CD4-positive, alpha-beta T cell (primary cell): ENCODE measurements around the gene ZNF552. TPM values are rescaled to one million over a fixed set of nuclear protein-coding genes. Genes with fewer than 3 reads are reported as not detected.
"Not testable (repeated sequence)": the region's sequence is repeated elsewhere in the genome, so short reads cannot be mapped to it uniquely, and the experiment has no call there.

Experiments
- ATAC-seq: fragments of 200-7000 bp; cut with Tn5 transposase; one replicate; pipeline ENCODE4 v1.10.0; 2022; ENCODE audit warnings: mild to moderate bottlenecking; ENCODE audit not compliant: poor library complexity
- CTCF ChIA-PET: fragments of 350-600 bp; sonication (Branson Sonifier 250); formaldehyde crosslinking; loops from one replicate; lab custom pipeline; 2021; ENCODE audit warnings: antibody characterized with exemption, inconsistent platforms; lab: Charles Lee
- POLR2A ChIA-PET: fragments of 350-600 bp; sonication (Branson Sonifier 250); formaldehyde crosslinking; loops from one replicate; lab custom pipeline; 2021; ENCODE audit warnings: antibody characterized with exemption, inconsistent platforms; lab: Charles Lee
- DNase-seq, 14 experiments: peaks; one replicate each; pipeline ENCODE4 v3.0.0-alpha.2; 2013 to 2020; ENCODE audit warnings: mixed read lengths in 2 of 14
- H3K27ac ChIP-seq, 2 donors: one replicate each; pipeline versions ENCODE4 v1.5.1 to v1.7.0; 2013; ENCODE audit warnings: low read length in 2 of 2, low read depth in 1 of 2, mild to moderate bottlenecking in 1 of 2
- H3K27me3 ChIP-seq, 2 experiments: 1 replicate in 1 of 2; 2 replicates in 1 of 2; pipeline versions ENCODE4 v1.6.1 to v1.7.0; 2013; ENCODE audit warnings: low read length in 2 of 2, control low read depth in 1 of 2, mild to moderate bottlenecking in 1 of 2, moderate library complexity in 1 of 2; ENCODE audit not compliant: insufficient read depth in 2 of 2, control insufficient read depth in 1 of 2
- H3K36me3 ChIP-seq: one replicate; pipeline ENCODE4 v1.6.1; 2013; ENCODE audit warnings: low read length, control low read depth; ENCODE audit not compliant: insufficient read depth
- H3K4me1 ChIP-seq: one replicate; pipeline ENCODE4 v1.6.1; 2013; ENCODE audit warnings: low read length, control low read depth; ENCODE audit not compliant: insufficient read depth
- H3K4me3 ChIP-seq: one replicate; pipeline ENCODE4 v1.5.1; 2013; ENCODE audit warnings: mild to moderate bottlenecking, low read length, moderate library complexity
- H3K9me3 ChIP-seq, 2 experiments: 1 replicate in 1 of 2; 2 replicates in 1 of 2; pipeline versions ENCODE4 v1.6.1 to v1.7.0; 2013; ENCODE audit warnings: low read length in 2 of 2, mild to moderate bottlenecking in 2 of 2, control low read depth in 1 of 2, moderate library complexity in 1 of 2; ENCODE audit not compliant: control insufficient read depth in 1 of 2, insufficient read depth in 1 of 2
- H3K27ac Mint-ChIP-seq: one replicate; pipeline ENCODE4 v1.8.0; 2020; ENCODE audit warnings: mixed read lengths
- H3K27me3 Mint-ChIP-seq: one replicate; pipeline ENCODE4 v1.8.0; 2021; ENCODE audit warnings: mixed read lengths
- H3K36me3 Mint-ChIP-seq: one replicate; pipeline ENCODE4 v1.8.0; 2021; ENCODE audit warnings: low read depth, mixed read lengths
- H3K4me1 Mint-ChIP-seq: one replicate; pipeline ENCODE4 v1.8.0; 2021; ENCODE audit warnings: low read depth, mixed read lengths
- H3K4me3 Mint-ChIP-seq: one replicate; pipeline ENCODE4 v1.8.0; 2020; ENCODE audit warnings: mild to moderate bottlenecking, mixed read lengths
- H3K9me3 Mint-ChIP-seq: one replicate; pipeline ENCODE4 v1.8.0; 2020; ENCODE audit warnings: mixed read lengths
- intact Hi-C, 2 experiments: fragments of 100-400 bp; cut with DNase I in 1 of 2; cut with micrococcal nuclease in 1 of 2; formaldehyde crosslinking; loops; one replicate each; pipeline versions ENCODE4 v1.15.1 to v1.9.0; 2023 to 2025; cut with DNase I, micrococcal nuclease
- total RNA-seq, 174 experiments: library from RNA in 2 of 174; stranded (reverse) in 2 of 174; gene quantifications; one replicate each; pipeline ENCODE4 v1.2.3 and lab custom pipeline; 2021 to 2026
- TF ChIP-seq, protein P1 (sequence below): fragments of 200-600 bp; IDR thresholded peaks from one replicate; pipeline ENCODE4 v1.8.0; 2022; ENCODE audit warnings: antibody characterized with exemption, mild to moderate bottlenecking

ZNF552 gene
- total RNA-seq, 2 experiments from 2014 or later: 22.2 to 22.3 TPM

DNA sequence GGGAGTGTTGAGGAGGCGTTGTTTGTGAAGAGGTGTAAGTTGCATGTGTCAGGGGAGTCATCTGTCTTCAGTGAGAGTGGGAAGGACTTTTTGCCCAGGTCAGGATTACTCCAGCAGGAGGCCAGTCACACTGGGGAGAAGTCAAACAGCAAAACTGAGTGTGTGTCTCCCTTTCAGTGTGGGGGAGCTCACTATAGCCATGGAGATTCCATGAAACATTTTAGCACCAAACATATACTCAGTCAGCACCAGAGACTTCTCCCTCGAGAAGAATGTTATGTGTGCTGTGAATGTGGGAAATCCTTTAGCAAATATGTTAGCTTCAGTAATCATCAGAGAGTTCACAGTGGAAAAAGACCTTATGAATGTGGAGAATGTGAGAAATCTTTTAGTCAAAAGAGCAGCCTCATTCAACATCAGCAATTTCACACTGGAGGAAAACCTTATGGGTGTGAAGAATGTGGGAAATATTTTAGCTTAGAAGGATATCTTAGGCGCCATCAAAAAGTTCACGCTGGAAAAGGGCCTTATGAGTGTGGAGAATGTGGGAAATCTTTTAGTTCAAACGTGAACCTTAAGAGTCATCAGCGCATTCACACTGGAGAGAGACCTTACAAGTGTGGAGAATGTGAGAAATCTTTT, 26.5 kb upstream of the ZNF552 start:
- H3K27me3 Mint-ChIP-seq: no peaks in the 10 kb centered on the region
- peaks cover 25% of the 10 kb centered on the region for H3K36me3 ChIP-seq
- CTCF ChIA-PET: no interaction called here

DNA sequence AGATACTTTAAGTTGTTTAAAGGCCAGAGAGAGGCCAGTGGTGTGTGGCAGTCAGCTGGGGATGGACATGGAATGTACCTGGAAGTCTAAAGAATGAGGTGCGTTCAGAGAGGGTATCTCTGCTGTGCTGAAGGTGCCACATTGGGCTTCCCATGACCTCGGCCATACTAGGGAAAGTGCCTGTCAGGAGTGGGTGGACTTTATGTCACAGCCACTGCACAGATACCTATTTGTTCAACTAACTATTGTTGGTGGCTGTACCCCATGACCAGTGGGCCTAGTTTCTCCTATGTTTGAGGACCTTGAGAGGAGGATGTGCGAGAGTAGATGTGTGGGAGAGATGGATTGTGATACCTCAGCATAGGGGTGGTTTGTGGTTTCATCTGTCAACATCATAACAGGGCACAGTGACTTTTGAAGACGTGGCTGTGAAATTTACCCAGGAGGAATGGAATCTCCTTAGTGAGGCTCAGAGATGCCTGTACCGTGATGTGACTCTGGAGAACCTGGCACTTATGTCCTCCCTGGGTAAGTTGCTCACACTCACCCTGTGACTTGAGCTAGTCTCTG, 24.0 kb upstream of the ZNF552 start:
- H3K27me3 ChIP-seq, CTCF ChIA-PET, POLR2A ChIA-PET, intact Hi-C loops, H3K27me3 Mint-ChIP-seq, H3K4me1 ChIP-seq, H3K9me3 ChIP-seq, H3K27ac ChIP-seq, H3K4me3 ChIP-seq, H3K4me3 Mint-ChIP-seq, H3K9me3 Mint-ChIP-seq, DNase-seq: not testable (repeated sequence)
- Mint-ChIP-seq H3K27ac (peak overlapping the region; percentile 36), H3K36me3 (peaks cover 54% of the 10 kb centered on the region), H3K4me1 (peaks cover 13% of the 10 kb centered on the region)
- peak; percentile 75 for ATAC-seq
- H3K36me3 ChIP-seq: peaks cover 21% of the 10 kb centered on the region

More for the DNA sequence above, 26.5 kb upstream of the ZNF552 start:
- Histone ChIP-seq H3K27me3 (no peaks in the 10 kb centered on the region), H3K4me3 (no peak overlapping the region), H3K4me1 (no peaks in the 10 kb centered on the region), H3K9me3 (no peaks in the 10 kb centered on the region), H3K27ac (no peak overlapping the region)
- Mint-ChIP-seq H3K36me3 (peaks cover 62% of the 10 kb centered on the region), H3K9me3 (no peaks in the 10 kb centered on the region), H3K4me3 (no peak overlapping the region), H3K27ac (no peak overlapping the region), H3K4me1 (peaks cover 17% of the 10 kb centered on the region)
- DNase-seq (no peak), ATAC-seq (no peak)
- POLR2A ChIA-PET: no interaction called here
- TF ChIP-seq, protein P1, sequence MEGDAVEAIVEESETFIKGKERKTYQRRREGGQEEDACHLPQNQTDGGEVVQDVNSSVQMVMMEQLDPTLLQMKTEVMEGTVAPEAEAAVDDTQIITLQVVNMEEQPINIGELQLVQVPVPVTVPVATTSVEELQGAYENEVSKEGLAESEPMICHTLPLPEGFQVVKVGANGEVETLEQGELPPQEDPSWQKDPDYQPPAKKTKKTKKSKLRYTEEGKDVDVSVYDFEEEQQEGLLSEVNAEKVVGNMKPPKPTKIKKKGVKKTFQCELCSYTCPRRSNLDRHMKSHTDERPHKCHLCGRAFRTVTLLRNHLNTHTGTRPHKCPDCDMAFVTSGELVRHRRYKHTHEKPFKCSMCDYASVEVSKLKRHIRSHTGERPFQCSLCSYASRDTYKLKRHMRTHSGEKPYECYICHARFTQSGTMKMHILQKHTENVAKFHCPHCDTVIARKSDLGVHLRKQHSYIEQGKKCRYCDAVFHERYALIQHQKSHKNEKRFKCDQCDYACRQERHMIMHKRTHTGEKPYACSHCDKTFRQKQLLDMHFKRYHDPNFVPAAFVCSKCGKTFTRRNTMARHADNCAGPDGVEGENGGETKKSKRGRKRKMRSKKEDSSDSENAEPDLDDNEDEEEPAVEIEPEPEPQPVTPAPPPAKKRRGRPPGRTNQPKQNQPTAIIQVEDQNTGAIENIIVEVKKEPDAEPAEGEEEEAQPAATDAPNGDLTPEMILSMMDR: no peak
- intact Hi-C loops: no loop called here

DNA sequence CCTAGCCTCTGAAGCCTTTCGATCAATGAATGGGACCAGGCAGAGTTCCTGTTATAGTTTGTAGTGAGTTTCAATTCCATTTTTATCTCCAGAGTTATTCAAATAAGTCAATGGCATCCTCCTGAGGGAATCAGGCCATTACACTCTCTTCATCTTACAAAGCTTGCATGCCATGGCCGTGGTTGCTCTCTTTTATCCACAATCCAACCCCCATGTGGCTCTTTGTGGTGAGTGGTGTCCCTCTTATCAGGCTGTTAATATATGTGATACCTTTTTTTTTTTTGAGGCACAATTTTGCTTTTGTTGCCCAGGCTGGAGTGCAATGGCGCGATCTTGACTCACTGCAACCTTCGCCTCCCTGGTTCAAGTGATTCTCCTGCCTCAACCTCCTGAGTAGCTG, 22.3 kb upstream of the ZNF552 start:
- H3K27ac Mint-ChIP-seq, H3K4me1 ChIP-seq, H3K4me3 ChIP-seq, DNase-seq, H3K27ac ChIP-seq, H3K9me3 Mint-ChIP-seq, H3K4me3 Mint-ChIP-seq, POLR2A ChIA-PET, H3K27me3 ChIP-seq, H3K9me3 ChIP-seq, intact Hi-C loops, CTCF ChIA-PET, H3K27me3 Mint-ChIP-seq, ATAC-seq: not testable (repeated sequence)
- peaks cover 45% of the 10 kb centered on the region for H3K36me3 Mint-ChIP-seq
- peaks cover 17% of the 10 kb centered on the region for H3K36me3 ChIP-seq
- H3K4me1 Mint-ChIP-seq: peaks cover 13% of the 10 kb centered on the region

DNA sequence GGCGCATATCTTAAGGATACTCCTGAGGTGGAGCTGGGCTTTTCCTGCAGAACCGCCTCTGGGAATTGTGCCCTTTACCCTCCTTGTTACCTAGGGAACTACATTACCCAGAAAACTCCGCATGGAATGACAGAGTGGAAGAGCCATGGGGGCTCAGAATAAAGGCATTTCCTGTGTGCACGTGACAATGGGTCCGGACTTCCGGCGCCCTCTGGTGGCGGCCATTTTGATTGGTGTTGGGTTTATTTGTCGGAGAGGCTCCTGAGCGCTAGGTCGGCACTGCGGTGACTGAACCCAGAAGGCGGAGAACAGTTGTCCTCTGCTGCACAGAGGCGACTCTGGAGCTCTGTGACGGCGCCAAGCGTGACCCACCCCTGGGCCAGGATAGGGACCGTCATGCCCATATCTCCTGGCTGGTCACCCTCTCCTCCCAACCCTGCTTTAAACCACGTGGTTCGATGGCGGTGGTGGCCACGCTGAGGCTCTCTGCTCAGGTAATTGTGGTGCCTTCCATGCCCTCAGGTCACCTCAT, 15.4 kb upstream of the ZNF552 start, which contains the start of gene ZNF587B:
Gene ZNF587B, plus strand, starts transcription at position 229 of the 532 bp plus-strand sequence. Its CDS starts 230 bp downstream, at position 459.
- POLR2A ChIA-PET: no interaction called here
- peak; percentile 58 for ATAC-seq
- peak in 10 of 14 experiments; percentile 21 to 56 (median 32) for DNase-seq

More for the DNA sequence above, 15.4 kb upstream of the ZNF552 start, which contains the start of gene ZNF587B:
- CTCF ChIA-PET: no interaction called here
- Histone ChIP-seq H3K27me3 (no peaks in the 10 kb centered on the region), H3K9me3 (peaks cover 0 to 3% of the 10 kb centered on the region in 2 experiments), H3K4me1 (no peaks in the 10 kb centered on the region), H3K4me3 (no peak within 1 kb of the TSS), H3K27ac (no peak within 1 kb of the TSS), H3K36me3 (peaks cover 3% of the 10 kb centered on the region)
- H3K27ac Mint-ChIP-seq: no peak within 1 kb of the TSS
- H3K36me3 Mint-ChIP-seq: peaks cover 52% of the 10 kb centered on the region
- peaks cover 20% of the 10 kb centered on the region for H3K4me1 Mint-ChIP-seq
- no peaks in the 10 kb centered on the region for H3K27me3 Mint-ChIP-seq
- no peak within 1 kb of the TSS for H3K4me3 Mint-ChIP-seq
- no peaks in the 10 kb centered on the region for H3K9me3 Mint-ChIP-seq
- TF ChIP-seq, protein P1: peak; percentile 31
- intact Hi-C loops: no loop called here
